GM21447 (cell line): ENCODE measurements around the gene TBC1D13.
A peak's percentile ranks its signal among the peaks of the same experiment; 100 is the strongest.
"Not testable (repeated sequence)": the region's sequence is repeated elsewhere in the genome, so short reads cannot be mapped to it uniquely, and the experiment has no call there.

Source experiments
- ATAC-seq: cut with Tn5 transposase; IDR thresholded peaks from one replicate; pipeline ENCODE4 v1.9.1; 2021; ENCODE audit not compliant: unreplicated experiment

Gene TBC1D13

GRCh38 chr9:128786681-128787601, at the start of gene TBC1D13:
Gene TBC1D13, plus strand, starts transcription at chr9:128787253. Its CDS starts 101 bp downstream, at chr9:128787354.
- ATAC-seq, result peak; percentile 78

GRCh38 chr9:128742401-128742800, 44.7 kb upstream of the TBC1D13 start:
- no peak for ATAC-seq

DNA sequence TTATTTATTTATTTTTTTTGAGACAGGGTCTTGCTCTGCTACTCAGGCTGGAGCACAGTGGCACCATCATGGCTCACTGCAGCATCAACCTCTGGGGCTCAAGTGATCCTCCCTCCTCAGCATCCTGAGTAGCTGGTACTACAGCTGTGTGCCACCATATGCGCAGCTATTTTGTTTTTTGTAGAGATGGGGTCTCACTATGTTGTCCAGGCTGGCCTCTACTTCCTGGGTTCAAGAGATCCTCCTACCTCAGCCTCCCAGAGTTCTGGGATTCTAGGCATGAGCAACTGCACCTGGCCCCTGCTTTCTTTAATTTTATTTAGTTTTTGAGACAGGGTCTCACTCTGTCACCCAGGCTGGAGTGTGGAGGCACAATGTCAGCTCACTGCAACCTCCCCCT, 43.6 kb upstream of the TBC1D13 start:
- no peak for ATAC-seq

DNA sequence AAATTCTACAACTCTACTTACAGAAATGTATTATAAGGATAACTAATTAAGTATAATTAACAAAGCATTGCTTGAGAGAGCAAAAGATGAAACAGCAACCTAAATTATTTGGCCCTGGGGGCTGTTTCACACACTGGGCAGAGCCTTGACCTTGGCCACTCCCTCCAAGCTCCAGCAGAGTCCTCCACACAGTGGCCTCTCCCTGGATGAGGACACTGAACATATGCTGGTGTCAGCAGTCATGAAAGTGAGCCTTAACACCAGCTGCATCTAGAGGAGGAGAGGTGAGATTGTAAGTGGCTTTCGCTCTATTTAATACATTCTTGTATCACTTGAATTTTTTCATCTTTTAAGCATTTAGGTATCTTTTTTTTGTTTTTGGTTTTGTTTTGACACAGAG, 39.8 kb upstream of the TBC1D13 start:
- ATAC-seq, result no peak

- ATAC-seq, result no peak
Measured at GRCh38 chr9:128750926-128751595, 36.0 kb upstream of the TBC1D13 start.

GRCh38 chr9:128753627-128754026, 33.4 kb upstream of the TBC1D13 start:
- ATAC-seq, result no peak

- no peak for ATAC-seq
Measured at GRCh38 chr9:128757602-128758001, 29.5 kb upstream of the TBC1D13 start.

GRCh38 chr9:128762671-128763449, 24.2 kb upstream of the TBC1D13 start:
- ATAC-seq, result no peak

- ATAC-seq, result no peak
Measured at GRCh38 chr9:128764361-128764760, 22.7 kb upstream of the TBC1D13 start.

DNA sequence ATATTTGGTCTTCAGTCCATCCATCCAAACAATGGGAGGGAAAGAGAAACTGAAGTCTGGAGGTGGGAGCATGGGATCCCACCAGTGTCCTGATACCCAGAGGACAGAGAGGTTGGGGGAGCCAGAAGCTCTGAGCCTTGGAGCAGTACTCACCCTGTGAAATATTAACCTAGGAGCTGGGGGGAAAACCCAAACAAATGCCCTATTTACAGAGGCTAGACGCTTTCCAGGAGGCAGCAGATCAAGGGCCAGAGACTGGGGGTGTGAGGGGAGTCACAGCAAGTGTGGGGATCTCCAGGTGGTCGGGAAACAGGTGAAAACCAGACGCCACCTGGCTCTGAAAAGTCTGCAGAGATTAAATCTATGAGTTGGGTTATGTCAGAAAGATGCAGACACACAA, 21.6 kb upstream of the TBC1D13 start:
- ATAC-seq, result no peak

DNA sequence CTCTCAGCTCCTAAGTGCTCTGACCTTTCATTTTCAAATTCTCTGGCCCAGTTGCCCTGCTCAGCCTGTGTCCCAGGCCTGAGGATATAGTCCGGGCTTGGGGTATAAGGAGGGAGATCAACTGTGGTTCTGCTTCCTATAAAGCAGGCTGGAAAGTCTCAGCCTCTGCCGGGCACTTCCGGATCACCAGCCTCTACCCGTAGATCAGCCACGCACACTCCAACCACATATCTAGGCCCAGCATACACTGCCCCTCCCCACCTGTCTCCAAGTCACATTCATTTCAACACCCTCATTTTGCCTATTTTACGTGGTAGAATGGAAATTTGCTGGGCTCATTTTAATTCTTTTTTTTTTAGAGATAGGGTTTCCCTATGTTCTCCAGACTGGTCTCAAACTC, 18.4 kb upstream of the TBC1D13 start:
- no peak for ATAC-seq

GRCh38 chr9:128770286-128771030, 16.6 kb upstream of the TBC1D13 start:
- ATAC-seq, result no peak

DNA sequence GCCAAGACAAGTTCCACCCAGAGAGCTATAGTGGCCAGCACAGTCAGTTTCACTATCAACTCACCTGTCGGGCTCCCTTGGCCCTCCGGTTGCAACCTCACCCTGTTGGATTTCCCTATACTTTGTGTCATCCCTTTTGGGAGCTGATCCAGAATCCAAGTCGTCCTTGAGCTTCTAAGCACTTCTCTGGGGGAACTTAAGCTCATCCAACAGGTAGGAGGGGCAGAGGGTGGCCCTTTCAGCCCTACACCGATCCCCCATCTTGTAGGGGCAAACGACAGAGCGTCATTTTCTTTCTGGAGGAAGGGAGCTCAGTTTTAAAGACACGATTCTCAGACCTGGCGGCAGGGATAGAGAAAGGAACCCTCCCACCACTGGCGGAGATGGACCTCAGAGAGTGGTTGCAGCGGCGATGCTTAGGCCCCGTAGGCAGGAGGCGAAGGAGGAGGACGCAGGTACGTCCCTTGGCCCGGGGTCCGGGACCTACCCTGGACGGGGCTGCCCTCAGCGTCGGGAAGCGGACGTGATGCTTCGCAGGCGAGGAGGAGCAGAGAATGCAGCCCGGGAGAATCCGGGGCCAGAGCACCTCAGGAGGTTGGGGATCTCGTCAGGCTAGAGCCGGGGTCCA, 15.8 kb upstream of the TBC1D13 start:
- peak; percentile 34 for ATAC-seq

GRCh38 chr9:128771745-128772519, 15.1 kb upstream of the TBC1D13 start, which contains the start of gene ZER1:
Gene ZER1, minus strand, starts transcription at chr9:128771927. Its CDS starts 16,362 bp downstream, at chr9:128755565.
- peak; percentile 82 for ATAC-seq

GRCh38 chr9:128773049-128773448, 14.0 kb upstream of the TBC1D13 start:
- ATAC-seq, result no peak

DNA sequence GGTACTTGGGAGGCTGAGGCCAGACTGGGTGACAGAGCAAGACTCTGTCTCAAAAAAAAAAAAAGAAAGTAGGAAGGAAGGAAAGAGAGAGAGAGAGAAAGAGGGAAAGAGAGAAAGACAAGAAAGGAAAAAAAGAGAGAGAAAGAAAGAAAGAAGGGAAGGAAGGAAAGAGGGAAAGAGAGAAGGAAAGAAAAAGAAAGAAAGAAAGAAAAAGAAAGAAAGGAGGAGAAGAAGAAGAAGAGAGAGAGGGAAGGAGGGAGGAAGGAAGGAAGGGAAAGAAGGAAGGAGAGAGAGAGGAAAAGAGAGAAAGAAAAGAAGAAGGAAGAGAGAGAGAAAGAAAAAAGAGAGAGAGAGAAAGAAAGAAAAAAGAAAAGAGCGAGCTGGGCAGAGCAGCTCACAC, 12.2 kb upstream of the TBC1D13 start:
- no peak for ATAC-seq

- ATAC-seq, result not testable (repeated sequence)
Measured at GRCh38 chr9:128780093-128780492, 7.0 kb upstream of the TBC1D13 start.

DNA sequence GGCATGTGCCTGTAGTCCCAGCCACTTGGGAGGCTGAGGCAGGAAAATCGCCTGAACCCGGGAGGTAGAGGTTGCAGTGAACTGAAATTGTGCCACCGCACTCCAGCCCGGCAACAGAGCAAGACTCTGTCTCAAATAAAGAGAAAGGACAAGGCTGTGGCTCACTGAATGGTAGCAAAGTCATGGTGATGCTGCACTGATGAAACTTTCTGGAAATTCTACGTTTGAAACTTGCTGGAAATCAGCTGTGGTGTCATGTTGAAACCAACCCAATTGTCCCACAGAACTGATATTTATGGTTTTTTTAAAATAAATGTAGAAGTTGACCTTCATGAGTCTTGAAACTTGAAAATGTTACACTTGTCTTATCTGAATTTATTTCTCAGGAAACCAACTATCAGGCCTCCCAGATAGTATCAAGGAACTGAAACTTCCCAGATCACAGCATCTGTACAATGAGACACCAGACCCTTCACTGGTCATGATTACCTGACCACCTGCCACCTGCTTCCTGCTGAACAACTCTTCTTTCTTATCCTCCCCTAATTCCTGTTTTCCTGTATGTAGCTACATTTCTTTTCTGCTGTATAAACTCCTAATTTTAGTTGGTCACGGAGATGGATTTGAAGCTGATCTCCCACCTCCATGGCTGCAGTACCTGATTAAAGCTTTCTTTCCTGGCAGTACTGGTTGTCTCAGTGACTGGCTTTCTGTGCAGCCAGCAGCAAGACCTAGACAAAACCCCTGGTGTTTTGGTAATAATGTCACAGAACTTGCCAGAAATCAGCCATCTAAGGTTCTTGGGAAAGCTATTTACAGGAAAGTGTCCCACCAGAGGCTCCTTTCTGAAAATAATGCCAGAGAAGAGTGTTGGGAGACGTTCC, 5.6 kb upstream of the TBC1D13 start:
- ATAC-seq, result no peak
